GM23338 (cell line): ENCODE data around the gene TPP2. TPM values are rescaled to one million over a fixed set of nuclear protein-coding genes. Genes with fewer than 3 reads are reported as not detected.

Experiments used
- ATAC-seq: fragments of 200-7000 bp; cut with Tn5 transposase; 3 replicates; pipeline ENCODE4 v1.9.1; 2020
- DNase-seq: peaks from one replicate; pipeline ENCODE4 v3.0.0-alpha.2; 2015; ENCODE audit warnings: low spot score
- H2AFZ ChIP-seq: fragments of 200-600 bp; sonication (generic); 2 replicates; pipeline ENCODE4 v1.8.0; 2016; ENCODE audit warnings: antibody characterized with exemption, mild to moderate bottlenecking, moderate library complexity
- H3F3A ChIP-seq: fragments of 200-600 bp; sonication (generic); replicated peaks from 2 replicates; pipeline ENCODE4 v1.8.0; 2017; ENCODE audit warnings: antibody characterized with exemption, mixed run types, low read depth
- H3K27ac ChIP-seq: fragments of 200-600 bp; sonication (generic); 2 replicates; pipeline ENCODE4 v1.6.1; 2016; ENCODE audit warnings: low read depth
- H3K27me3 ChIP-seq: fragments of 200-600 bp; sonication (generic); 2 replicates; pipeline ENCODE4 v1.8.0; 2016; ENCODE audit warnings: mild to moderate bottlenecking, mixed run types, moderate library complexity; ENCODE audit not compliant: insufficient read depth
- H3K36me3 ChIP-seq: fragments of 200-600 bp; sonication (generic); 2 replicates; pipeline ENCODE4 v1.8.0; 2016; ENCODE audit warnings: mild to moderate bottlenecking; ENCODE audit not compliant: insufficient read depth
- H3K4me1 ChIP-seq: fragments of 200-600 bp; sonication (generic); 2 replicates; pipeline ENCODE4 v1.8.0; 2016; ENCODE audit warnings: mild to moderate bottlenecking, moderate library complexity; ENCODE audit not compliant: insufficient read depth
- H3K4me2 ChIP-seq: fragments of 200-600 bp; sonication (generic); 2 replicates; pipeline ENCODE4 v1.7.1; 2017; ENCODE audit warnings: mixed run types
- H3K4me3 ChIP-seq: fragments of 200-600 bp; sonication (generic); 2 replicates; pipeline ENCODE4 v1.6.1; 2016; ENCODE audit warnings: mixed run types
- H3K79me2 ChIP-seq: fragments of 200-600 bp; sonication (generic); replicated peaks from 2 replicates; pipeline ENCODE4 v1.8.0; 2017; ENCODE audit warnings: mild to moderate bottlenecking; ENCODE audit not compliant: insufficient read depth
- H3K9me2 ChIP-seq: fragments of 200-600 bp; sonication (generic); 2 replicates; pipeline ENCODE4 v1.8.0; 2017; ENCODE audit not compliant: insufficient read depth
- H4K20me1 ChIP-seq: fragments of 200-600 bp; sonication (generic); replicated peaks from 2 replicates; pipeline ENCODE4 v1.8.0; 2017; ENCODE audit warnings: mild to moderate bottlenecking; ENCODE audit not compliant: insufficient read depth
- H3K27ac Mint-ChIP-seq: 2 replicates; pipeline ENCODE4 v1.8.0; 2020; ENCODE audit warnings: inconsistent platforms, mild to moderate bottlenecking, moderate library complexity, mixed read lengths
- H3K27me3 Mint-ChIP-seq: 3 replicates; pipeline ENCODE4 v1.8.0; 2022; ENCODE audit warnings: low read depth, mild to moderate bottlenecking, moderate library complexity, mixed read lengths, inconsistent platforms; ENCODE audit not compliant: insufficient read depth, poor library complexity
- H3K36me3 Mint-ChIP-seq: 3 replicates; pipeline ENCODE4 v1.8.0; 2021; ENCODE audit warnings: low read depth, mild to moderate bottlenecking, inconsistent platforms, moderate library complexity, mixed read lengths
- H3K4me1 Mint-ChIP-seq: 3 replicates; pipeline ENCODE4 v1.8.0; 2020; ENCODE audit warnings: mild to moderate bottlenecking, inconsistent platforms, mixed read lengths
- H3K4me3 Mint-ChIP-seq: 3 replicates; pipeline ENCODE4 v1.8.0; 2021; ENCODE audit warnings: moderate library complexity, mild to moderate bottlenecking, inconsistent platforms, mixed read lengths
- H3K9me3 Mint-ChIP-seq: 3 replicates; pipeline ENCODE4 v1.8.0; 2020; ENCODE audit warnings: moderate library complexity, mild to moderate bottlenecking, inconsistent platforms, mixed read lengths
- CREB1 ChIP-seq: fragments of 250-450 bp; sonication (Bioruptor Pico); IDR thresholded peaks from 2 replicates; pipeline ENCODE4 v1.5.0; 2020; ENCODE audit warnings: low read depth, mild to moderate bottlenecking, moderate library complexity
- ETS1 ChIP-seq: IDR thresholded peaks from 2 replicates; pipeline ENCODE4 v1.6.1; 2016; ENCODE audit warnings: antibody characterized with exemption
- EZH2 ChIP-seq: fragments of 200-600 bp; sonication (generic); IDR thresholded peaks from one replicate; pipeline ENCODE4 v1.8.0; 2017; ENCODE audit warnings: antibody characterized with exemption, mild to moderate bottlenecking, low read depth; ENCODE audit not compliant: unreplicated experiment
- EZH2phosphoT487 ChIP-seq: fragments of 200-600 bp; sonication (generic); IDR thresholded peaks from one replicate; pipeline ENCODE4 v1.8.1; 2018; ENCODE audit warnings: antibody characterized with exemption; ENCODE audit not compliant: unreplicated experiment
- JUNB ChIP-seq: IDR thresholded peaks from one replicate; pipeline ENCODE4 v1.6.1; 2016; ENCODE audit warnings: antibody characterized with exemption; ENCODE audit not compliant: unreplicated experiment
- POLR2AphosphoS5 ChIP-seq: IDR thresholded peaks from 2 replicates; pipeline ENCODE4 v1.6.1; 2016; ENCODE audit warnings: antibody characterized with exemption, low read depth
- STAT1 ChIP-seq: IDR thresholded peaks from one replicate; pipeline ENCODE4 v1.6.1; 2016; ENCODE audit warnings: antibody characterized with exemption; ENCODE audit not compliant: unreplicated experiment
- ZNF114 ChIP-seq: fragments of 250-450 bp; sonication (Bioruptor Pico); IDR thresholded peaks from 2 replicates; pipeline ENCODE4 v1.5.0; 2020; ENCODE audit warnings: mild to moderate bottlenecking, moderate library complexity
- ZNF462 ChIP-seq: fragments of 250-450 bp; sonication (Bioruptor Pico); IDR thresholded peaks from 2 replicates; pipeline ENCODE4 v1.5.0; 2020; ENCODE audit warnings: mild to moderate bottlenecking, moderate library complexity
- polyA plus RNA-seq: library from polyadenylated mRNA; unstranded; fragments of >200 nt; fragmentation: Nextera tagmentation; extraction: Ambion mirVana; gene quantifications from 2 replicates; pipeline ENCODE4 v1.2.1, GENCODE V29; 2016
- total RNA-seq: library from RNA; depleted of rRNA; stranded (reverse); fragments of >200 nt; shearing (Covaris generic); gene quantifications from 2 replicates; pipeline ENCODE4 v1.2.3, GENCODE V29; 2014

Gene TPP2
- total and polyA plus RNA-seq, 2 experiments from 2014 or later: 56.6 to 111 TPM

GRCh38 chr13:102675115-102675514 is 78.3 kb downstream of the TPP2 start (continued):
- TF ChIP-seq ZNF462 (CRISPR knock-in tag) (no peak), EZH2phosphoT487 (no peak), JUNB (no peak)

- no peaks in the 10 kb centered on the region for H3K27me3 ChIP-seq
- Mint-ChIP-seq H3K4me1 (peaks cover 5% of the 10 kb centered on the region; the same call in 2 of the 3 replicates), H3K9me3 (no peaks in the 10 kb centered on the region; the same call in 2 of the 3 replicates), H3K27ac (no peak overlapping the region), H3K4me3 (no peak overlapping the region), H3K27me3 (no peaks in the 10 kb centered on the region), H3K36me3 (peaks cover 48% of the 10 kb centered on the region)
- H2AFZ ChIP-seq: no peak overlapping the region
- no peak overlapping the region for H3K27ac ChIP-seq
- ATAC-seq: no peak
- H3K4me1 ChIP-seq: 0 out of 2 replicates have a peak, but pooled peaks cover 6% of the 10 kb centered on the region
- DNase-seq: no peak
- no peak overlapping the region for H3K4me3 ChIP-seq
- H3F3A ChIP-seq: 0 out of 2 replicates have a peak, but pooled peaks cover 3% of the 10 kb centered on the region
- no peaks in the 10 kb centered on the region for H3K9me2 ChIP-seq
- H3K36me3 ChIP-seq: peaks cover 31% of the 10 kb centered on the region
- no peak overlapping the region for H3K4me2 ChIP-seq
- H4K20me1 ChIP-seq: no peaks in the 10 kb centered on the region
- H3K79me2 ChIP-seq: no peaks in the 10 kb centered on the region
- TF ChIP-seq EZH2 (no peak), POLR2AphosphoS5 (no peak), CREB1 (CRISPR knock-in tag) (no peak), ZNF114 (CRISPR knock-in tag) (no peak), JUNB (no peak), EZH2phosphoT487 (no peak), ETS1 (no peak), STAT1 (no peak), ZNF462 (CRISPR knock-in tag) (no peak)
Observed at GRCh38 chr13:102677122-102677521, 80.3 kb downstream of the TPP2 start.
